NCI-H1694 (cell line): ENCODE measurements around the gene FBXW7.

Source experiments
- DNase-seq: peaks from one replicate; lab custom pipeline; 2025; lab: John Stamatoyannopoulos, UW

The FBXW7 gene

DNA sequence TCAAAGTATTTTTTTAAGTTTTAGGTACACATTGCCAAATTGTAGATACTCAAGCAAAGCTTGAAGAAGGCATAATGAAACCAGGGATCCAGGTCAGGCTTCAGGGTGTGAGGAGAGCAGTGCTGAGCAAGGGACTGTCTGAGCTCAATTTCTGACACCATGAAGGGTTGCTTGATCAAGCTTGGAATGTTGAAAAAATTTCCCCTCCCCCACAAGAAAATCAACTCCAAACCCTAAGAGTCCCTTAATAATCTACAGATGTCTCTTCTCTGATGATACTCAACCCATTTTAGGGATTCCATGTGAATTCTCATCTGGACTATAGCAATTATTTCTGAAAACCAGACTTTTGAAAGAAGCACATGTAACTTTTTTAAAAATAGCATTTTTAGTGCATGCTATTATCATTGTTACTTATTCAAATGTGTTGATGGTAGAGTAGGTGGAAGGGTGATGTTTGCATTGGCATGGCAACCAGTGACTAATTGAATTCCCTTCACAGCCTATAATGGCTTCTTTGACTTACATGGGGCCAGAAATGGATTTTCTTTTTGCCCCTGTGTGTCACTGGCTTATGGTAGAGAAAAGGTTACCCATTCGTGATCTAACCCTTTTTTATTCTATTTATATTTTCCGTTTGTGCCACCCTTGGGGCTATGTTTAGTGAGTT lies 252.0 kb downstream of the FBXW7 start:
- DNase-seq, result no peak

DNA sequence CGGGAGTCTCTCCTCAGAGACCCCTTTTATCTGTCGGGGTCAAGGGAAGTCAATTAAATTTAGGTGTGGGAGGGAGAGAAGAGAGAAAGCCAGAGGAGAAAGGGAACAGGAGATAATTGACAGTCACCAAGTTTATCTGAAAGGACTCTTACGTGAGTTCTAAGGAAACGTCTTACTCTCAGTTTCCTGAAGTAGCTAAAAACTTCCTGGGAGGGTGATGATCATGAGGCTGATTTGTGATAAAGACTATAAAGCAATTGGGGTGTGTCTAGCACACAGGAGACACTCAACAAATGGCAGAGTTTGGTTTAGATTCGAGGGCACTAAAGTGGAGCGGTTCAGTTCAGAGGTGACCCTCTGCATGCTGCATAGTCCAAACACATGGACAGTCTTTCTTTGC lies 254.1 kb downstream of the FBXW7 start:
- no peak for DNase-seq

GRCh38 chr4:152281211-152281610 lies 254.7 kb downstream of the FBXW7 start:
- no peak for DNase-seq

- DNase-seq, result no peak
Measured at GRCh38 chr4:152279234-152279566, 256.7 kb downstream of the FBXW7 start.

DNA sequence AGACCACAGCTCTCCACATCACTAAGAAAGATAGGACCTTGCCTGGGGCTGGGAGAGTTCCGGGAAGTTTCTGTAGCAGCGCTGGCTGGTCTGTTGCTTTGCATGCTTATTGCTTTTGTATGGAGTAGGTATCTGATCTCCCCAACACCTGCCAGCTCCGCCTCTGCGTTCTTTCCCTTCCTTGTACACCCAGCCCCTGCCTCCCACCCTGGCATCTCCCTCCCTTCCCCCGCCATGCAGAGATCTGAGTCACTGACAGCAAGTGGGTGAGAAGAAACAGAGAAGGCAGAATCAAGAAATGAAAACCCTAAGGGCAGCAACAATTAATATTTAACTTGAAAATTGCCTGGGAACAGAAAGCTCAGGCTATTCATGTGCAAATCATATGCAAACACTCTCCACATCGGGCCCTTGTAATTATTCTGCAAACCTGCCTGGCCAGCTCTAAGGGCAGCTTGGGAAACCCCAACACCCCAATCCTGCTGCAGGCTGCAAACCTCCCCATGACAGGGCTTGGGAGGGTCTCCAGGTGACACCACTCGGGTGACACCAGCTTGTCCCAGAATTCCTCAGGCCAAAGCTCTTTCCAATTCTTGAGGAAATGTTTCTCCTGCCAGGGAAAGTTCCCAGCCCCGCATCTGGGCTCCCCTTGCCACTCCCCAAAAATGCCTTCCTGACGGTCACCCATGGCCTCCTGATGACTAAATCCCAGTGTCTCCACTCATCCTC lies 257.2 kb downstream of the FBXW7 start:
- no peak for DNase-seq

DNA sequence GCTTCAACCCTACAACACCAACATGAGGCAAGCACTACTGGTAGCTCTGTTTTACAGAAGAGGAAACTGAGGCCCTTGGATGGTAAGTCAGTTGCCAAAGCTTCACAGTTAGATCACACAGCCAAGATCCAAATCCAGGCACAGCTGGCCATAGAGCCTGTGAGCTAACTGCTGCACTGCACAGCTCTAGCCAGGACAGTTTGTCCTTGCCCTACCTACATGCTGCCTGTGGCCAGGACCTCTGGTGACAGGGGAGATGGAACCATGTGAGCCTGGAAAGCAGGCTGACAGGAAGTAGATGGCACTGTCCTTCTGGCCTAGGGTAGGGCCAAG lies 257.8 kb downstream of the FBXW7 start:
- DNase-seq, result no peak

DNA sequence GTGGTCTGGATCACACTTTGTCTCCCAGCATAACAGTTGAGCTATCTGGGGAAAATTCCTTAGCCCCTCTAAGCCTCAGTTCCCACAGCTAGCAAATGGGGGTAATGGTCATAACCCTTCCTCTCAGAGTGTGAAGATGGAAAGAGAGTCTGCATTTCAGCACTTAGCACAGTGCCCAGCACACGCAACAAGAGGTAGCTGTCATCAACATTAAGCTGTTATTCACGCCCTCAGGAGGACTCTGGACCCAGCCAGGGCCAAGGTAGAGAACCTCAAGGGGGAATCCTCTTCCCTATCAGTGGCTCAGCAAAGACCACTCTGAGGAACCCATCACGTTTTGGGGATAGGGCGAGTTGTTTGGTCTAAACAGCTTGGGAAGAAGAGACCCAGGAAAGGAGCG lies 258.6 kb downstream of the FBXW7 start:
- DNase-seq, result no peak

GRCh38 chr4:152273343-152273742 lies 262.5 kb downstream of the FBXW7 start:
- DNase-seq, result no peak
